ENCODE measurements around the gene CDKL4. TPM values are rescaled to one million over a fixed set of nuclear protein-coding genes. Genes with fewer than 3 reads are reported as not detected.

CDKL4 gene
- total and polyA plus RNA-seq, 2 of the 13 experiments (the other 11 are each of a cell fraction or from before 2014, with no cell fraction given), result 0.29 to 0.50 TPM

GRCh38 chr2:39227628-39228412 is 15.9 kb downstream of the CDKL4 start (continued):
- no peak for TF ChIP-seq SRSF4 (IDR thresholded peaks at IDR 0.05; ENCODE audit: low read depth, low read length, poor library complexity, severe bottlenecking)
- TF ChIP-seq ZNF224 (CRISPR knock-in tag; IDR thresholded peaks at IDR 0.05), result 0 out of 2 replicates have a peak, but pooled peaks have one; percentile 5
- peak; percentile 70 for TF ChIP-seq YY1 (IDR thresholded peaks at IDR 0.05; ENCODE audit: insufficient read depth, insufficient replicate concordance, low read depth, low read length)
- TF ChIP-seq ZNF605 (CRISPR knock-in tag; IDR thresholded peaks at IDR 0.05), result peak; percentile 13; the same call in 1 of the 2 replicates
- no peak for TF ChIP-seq TBL1XR1 (IDR thresholded peaks at IDR 0.05; ENCODE audit: borderline replicate concordance, low read length, partially characterized antibody)
- TF ChIP-seq ZNF468 (CRISPR knock-in tag; IDR thresholded peaks at IDR 0.05), result no peak
- no peak for TF ChIP-seq TEF (CRISPR knock-in tag; IDR thresholded peaks at IDR 0.05)
- TF ChIP-seq SMAD3 (CRISPR knock-in tag; IDR thresholded peaks at IDR 0.05), result peak; percentile 86; the same call in 1 of the 2 replicates
- no peak for TF ChIP-seq SRF (IDR thresholded peaks at IDR 0.05; ENCODE audit: low read depth, low read length)
- TF ChIP-seq ATAD3A (CRISPR knock-in tag; IDR thresholded peaks at IDR 0.05), result no peak
- 0 out of 2 replicates have a peak, but pooled peaks have one; percentile 41 for TF ChIP-seq ZBED4 (CRISPR knock-in tag; IDR thresholded peaks at IDR 0.05; ENCODE audit: borderline replicate concordance)
- TF ChIP-seq ZNF274 (CRISPR knock-in tag; IDR thresholded peaks at IDR 0.05), result no peak
- TF ChIP-seq HMG20A (CRISPR knock-in tag; IDR thresholded peaks at IDR 0.05; ENCODE audit: borderline replicate concordance), result peak; percentile 57; the same call in 1 of the 2 replicates
- no peak for TF ChIP-seq FIP1L1 (IDR thresholded peaks at IDR 0.05; ENCODE audit: borderline replicate concordance, insufficient read depth, low read depth, low read length)
- peak; percentile 68 for TF ChIP-seq ARID3A (IDR thresholded peaks at IDR 0.05; ENCODE audit: low read depth, low read length)
- no peak for TF ChIP-seq NCOR1 (IDR thresholded peaks at IDR 0.05; ENCODE audit: borderline replicate concordance, low read length)
- TF ChIP-seq TFDP1 (CRISPR knock-in tag; IDR thresholded peaks at IDR 0.05; ENCODE audit: borderline replicate concordance), result no peak
- TF ChIP-seq ZNF205 (CRISPR knock-in tag; IDR thresholded peaks at IDR 0.05), result peak; percentile 23; the same call in 1 of the 2 replicates
- no peak for TF ChIP-seq XBP1 (CRISPR knock-in tag; IDR thresholded peaks at IDR 0.05)
- peak; percentile 69 for TF ChIP-seq SALL1 (CRISPR knock-in tag; IDR thresholded peaks at IDR 0.05)
- TF ChIP-seq ZNF788 (CRISPR knock-in tag; IDR thresholded peaks at IDR 0.05; ENCODE audit: borderline replicate concordance), result peak; percentile 57; the same call in 1 of the 2 replicates
- no peak for TF ChIP-seq HMG20B (CRISPR knock-in tag; conservative IDR thresholded peaks at IDR 0.05)
- TF ChIP-seq SMARCE1 (IDR thresholded peaks at IDR 0.05; ENCODE audit: borderline replicate concordance), result no peak

All from HepG2 (cell line).